ENCODE data around the gene ZFAND6.

DNA sequence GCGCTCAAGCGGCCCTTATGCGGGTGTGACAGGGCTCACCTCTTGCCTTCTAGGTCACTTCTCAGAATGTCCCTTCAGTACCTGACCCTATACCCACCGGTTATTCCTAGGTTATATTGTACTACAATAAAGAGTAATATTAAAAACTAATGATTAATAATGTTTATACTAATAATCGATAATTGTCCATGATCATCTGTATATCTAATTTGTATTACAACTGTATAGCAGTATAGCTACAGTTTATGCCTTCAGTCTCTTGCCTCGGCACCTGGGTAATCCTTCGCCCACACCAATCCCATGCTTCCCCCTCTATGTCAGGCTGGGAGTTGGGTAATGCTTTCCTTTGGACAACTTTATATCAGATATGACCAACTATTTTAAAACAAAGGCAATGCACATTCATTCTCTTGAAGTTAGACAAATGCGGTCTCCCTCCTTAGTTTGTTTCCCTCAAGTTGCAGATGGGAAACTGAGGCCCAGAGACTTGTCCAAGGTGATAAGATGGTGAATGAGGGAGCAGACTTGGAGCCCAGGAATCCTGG lies 96.8 kb downstream of the ZFAND6 start:
- TF ChIP-seq, protein P1, sequence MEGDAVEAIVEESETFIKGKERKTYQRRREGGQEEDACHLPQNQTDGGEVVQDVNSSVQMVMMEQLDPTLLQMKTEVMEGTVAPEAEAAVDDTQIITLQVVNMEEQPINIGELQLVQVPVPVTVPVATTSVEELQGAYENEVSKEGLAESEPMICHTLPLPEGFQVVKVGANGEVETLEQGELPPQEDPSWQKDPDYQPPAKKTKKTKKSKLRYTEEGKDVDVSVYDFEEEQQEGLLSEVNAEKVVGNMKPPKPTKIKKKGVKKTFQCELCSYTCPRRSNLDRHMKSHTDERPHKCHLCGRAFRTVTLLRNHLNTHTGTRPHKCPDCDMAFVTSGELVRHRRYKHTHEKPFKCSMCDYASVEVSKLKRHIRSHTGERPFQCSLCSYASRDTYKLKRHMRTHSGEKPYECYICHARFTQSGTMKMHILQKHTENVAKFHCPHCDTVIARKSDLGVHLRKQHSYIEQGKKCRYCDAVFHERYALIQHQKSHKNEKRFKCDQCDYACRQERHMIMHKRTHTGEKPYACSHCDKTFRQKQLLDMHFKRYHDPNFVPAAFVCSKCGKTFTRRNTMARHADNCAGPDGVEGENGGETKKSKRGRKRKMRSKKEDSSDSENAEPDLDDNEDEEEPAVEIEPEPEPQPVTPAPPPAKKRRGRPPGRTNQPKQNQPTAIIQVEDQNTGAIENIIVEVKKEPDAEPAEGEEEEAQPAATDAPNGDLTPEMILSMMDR (IDR thresholded peaks at IDR 0.05; ENCODE audit: low read depth, low read length, poor library complexity, severe bottlenecking): no peak
- TF ChIP-seq EZH2phosphoT487 (IDR thresholded peaks at IDR 0.05; ENCODE audit: borderline replicate concordance, low read length): no peak
